GM19468 (cell line): Measurements from ENCODE around the gene PGRMC2.

Experiments used
- ATAC-seq: cut with Tn5 transposase; IDR thresholded peaks from one replicate; pipeline ENCODE4 v1.9.1; 2021; ENCODE audit warnings: mild to moderate bottlenecking, moderate library complexity, moderate number of reproducible peaks; ENCODE audit not compliant: unreplicated experiment; ENCODE audit errors: extremely low read depth

PGRMC2 gene

GRCh38 chr4:128287141-128287870, at the start of gene PGRMC2:
TSS of gene PGRMC2 (minus strand) at chr4:128287813. CDS start at chr4:128287790, 23 bp downstream.
- no peak for ATAC-seq

DNA sequence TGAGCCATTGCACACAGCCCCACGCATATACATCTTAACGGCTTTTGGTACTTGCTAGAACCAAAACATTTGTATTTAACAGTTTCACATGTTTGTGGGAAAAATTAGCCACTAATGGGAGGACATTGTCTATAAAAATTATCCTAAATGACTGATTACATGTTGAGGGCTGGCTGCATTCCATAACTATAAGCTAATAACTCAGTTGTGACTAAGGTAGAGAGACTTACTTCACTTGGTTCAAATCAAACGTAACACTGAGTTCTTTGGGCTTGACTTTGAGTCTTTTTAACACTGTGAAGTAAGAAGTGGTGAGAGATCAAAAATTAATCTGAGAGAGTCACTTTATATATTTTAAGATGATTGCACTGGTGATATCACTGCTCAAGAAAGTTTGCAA, 47.9 kb upstream of the PGRMC2 start:
- ATAC-seq = no peak

GRCh38 chr4:128334256-128334655, 46.6 kb upstream of the PGRMC2 start:
- ATAC-seq = no peak

DNA sequence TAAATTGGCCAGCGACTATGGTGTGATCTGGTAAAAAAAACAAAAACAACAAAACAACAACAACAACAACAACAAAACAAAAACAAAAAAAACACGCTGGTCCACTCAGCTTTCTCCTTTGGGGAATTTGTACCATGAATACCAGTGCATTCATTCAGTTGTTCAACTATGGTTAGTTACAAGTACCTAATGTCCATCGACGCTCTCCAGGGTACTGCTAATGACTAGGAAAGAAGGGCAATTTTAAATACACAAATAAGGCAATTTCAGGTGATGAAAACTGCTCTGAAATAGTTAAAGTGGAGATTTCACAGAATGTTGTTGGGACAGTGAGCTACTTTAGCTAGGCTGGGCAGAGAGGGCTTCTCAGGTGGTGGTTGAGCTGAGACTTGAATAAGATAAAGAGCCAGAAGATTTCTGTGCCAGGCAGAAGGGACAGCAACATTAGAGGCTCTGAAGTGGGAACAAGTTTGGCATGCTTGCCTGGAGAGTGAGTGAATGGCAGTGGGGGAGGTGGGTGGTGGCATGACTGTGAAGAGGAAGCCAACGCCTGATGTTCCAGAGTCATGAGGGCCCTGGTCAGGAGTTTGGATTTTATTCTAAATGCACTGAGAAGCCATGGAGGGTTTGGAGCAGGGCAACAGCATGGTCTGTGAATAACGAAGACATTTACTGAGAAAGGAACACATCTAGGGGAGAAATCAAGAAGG, 45.9 kb upstream of the PGRMC2 start:
- ATAC-seq = no peak

GRCh38 chr4:128332081-128332480, 44.5 kb upstream of the PGRMC2 start:
- no peak for ATAC-seq

GRCh38 chr4:128329638-128330037, 42.0 kb upstream of the PGRMC2 start:
- ATAC-seq = no peak

DNA sequence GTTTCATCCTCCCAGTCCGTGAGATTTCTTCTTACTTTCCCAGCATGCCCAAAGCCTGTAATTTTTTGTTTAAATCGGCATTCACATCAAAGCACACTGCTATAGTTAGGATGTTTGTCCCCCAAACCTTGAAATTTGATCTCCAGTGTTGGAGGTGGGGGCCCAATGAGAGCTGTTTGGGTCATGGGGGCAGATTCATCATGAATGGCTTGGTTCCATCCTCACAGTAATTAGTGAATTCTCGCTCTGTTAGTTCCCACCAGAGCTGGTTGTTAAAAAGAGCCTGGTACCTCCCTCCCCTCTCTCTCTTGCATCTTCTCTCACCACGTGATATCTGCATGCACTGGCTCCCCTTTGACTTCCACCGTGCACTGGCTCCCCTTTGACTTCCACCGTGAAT, 40.5 kb upstream of the PGRMC2 start:
- ATAC-seq = no peak

- no peak for ATAC-seq
These were observed 35.8 kb upstream of the PGRMC2 start for GRCh38 chr4:128323401-128323800.

DNA sequence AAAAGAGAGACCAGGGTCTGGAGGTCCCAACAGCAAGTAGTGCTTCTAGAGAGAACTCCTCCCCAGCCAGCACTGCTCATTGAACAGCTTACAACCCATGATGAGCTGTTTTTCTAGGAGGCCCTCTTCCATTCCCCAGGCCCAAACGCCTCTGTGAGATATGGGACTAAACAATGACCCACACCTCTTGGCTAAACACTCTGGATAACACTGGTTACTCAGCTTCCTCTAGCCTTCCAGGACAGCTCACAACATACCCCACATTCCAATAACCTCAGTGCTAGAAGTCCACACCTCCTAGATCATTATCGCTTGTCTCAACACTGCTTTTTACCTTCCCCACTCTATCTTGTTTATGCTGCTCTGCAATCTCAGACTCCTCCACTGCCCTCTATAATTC, 35.4 kb upstream of the PGRMC2 start:
- no peak for ATAC-seq

- ATAC-seq = no peak
These were observed 34.7 kb upstream of the PGRMC2 start for GRCh38 chr4:128322311-128322710.

DNA sequence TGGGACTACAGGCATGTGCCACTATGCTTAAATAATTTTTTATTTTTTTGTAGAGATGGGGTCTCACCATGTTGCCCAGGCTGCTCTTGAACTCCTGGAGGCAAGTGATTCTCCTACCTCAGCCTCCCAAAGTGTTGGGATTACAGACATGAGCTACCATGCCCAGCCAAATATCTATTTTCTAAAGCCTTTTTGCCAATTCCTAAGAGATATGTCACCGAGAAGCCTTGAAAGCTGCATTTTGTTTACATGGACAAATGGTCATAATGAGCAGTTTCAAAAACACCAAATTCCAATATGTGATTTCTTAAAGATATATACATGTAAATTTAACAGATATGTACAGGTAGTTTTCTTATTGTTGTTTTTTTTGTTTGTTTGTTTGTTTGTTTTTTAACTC, 33.0 kb upstream of the PGRMC2 start:
- ATAC-seq = no peak

- ATAC-seq = no peak
These were observed 28.3 kb upstream of the PGRMC2 start for GRCh38 chr4:128315756-128316520.

GRCh38 chr4:128311659-128312403, 24.2 kb upstream of the PGRMC2 start:
- no peak for ATAC-seq

- no peak for ATAC-seq
These were observed 22.7 kb upstream of the PGRMC2 start for GRCh38 chr4:128310266-128310697.

DNA sequence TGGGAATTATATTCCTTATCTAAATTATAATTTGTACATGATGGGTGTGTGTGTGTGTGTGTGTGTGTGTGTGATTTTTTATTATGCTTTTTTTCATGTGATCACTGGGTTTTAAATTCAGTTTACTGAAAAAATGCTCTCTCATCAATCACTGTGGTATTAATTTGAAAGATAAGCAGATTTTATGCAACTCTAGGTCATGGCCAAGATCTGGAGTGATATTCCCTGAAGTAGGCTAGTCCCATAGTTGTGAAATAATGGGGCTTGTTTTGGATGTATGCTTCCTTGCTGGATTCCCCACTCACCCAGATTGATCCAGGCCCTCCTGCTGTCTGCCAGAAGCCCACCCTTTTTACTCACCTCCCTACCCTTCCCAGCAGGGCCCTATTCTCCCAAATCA, 22.0 kb upstream of the PGRMC2 start:
- no peak for ATAC-seq

GRCh38 chr4:128308986-128309385, 21.4 kb upstream of the PGRMC2 start:
- ATAC-seq = no peak

DNA sequence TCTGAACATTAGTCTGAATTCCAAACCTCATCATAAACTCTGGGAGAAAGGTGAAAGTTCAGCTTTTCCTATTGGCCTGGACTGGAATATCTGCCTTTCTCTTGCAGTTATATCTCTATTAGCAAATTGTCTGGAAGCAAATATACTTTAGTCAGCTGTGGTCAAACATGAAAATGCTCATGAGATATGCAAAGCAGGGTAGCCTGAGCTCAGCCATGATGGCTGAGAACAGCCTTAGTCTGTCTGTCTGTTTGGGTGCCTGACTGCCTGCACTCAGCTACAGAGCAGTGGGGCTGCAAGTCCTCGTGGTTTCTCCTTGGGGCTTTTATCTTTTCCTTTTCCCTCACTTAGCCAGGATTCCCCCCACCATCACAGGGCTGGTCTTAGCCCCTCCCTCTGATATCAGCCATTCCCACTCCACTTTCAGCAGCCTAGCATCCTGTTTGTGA, 19.5 kb upstream of the PGRMC2 start:
- peak; percentile 74 for ATAC-seq

DNA sequence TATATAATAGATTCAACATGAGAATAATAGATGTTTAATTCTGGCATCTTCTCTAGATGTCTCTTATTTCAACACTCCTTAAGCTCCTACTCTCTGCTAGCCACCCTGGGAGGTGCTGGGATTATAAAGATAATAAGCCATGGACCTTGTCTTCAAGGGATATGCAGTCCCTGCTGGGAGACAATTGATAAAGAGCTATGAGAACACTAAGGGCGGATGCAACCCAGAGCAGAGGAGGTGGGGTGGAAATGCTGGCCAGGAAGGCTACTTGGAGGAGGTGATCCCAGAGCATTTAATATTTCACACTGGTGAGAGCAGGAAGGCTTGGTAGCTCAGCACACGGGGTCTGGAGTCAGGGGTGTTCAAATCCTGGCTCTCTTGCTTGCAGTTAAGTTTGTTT, 18.3 kb upstream of the PGRMC2 start:
- ATAC-seq = no peak

GRCh38 chr4:128303986-128304385, 16.4 kb upstream of the PGRMC2 start:
- ATAC-seq = no peak

DNA sequence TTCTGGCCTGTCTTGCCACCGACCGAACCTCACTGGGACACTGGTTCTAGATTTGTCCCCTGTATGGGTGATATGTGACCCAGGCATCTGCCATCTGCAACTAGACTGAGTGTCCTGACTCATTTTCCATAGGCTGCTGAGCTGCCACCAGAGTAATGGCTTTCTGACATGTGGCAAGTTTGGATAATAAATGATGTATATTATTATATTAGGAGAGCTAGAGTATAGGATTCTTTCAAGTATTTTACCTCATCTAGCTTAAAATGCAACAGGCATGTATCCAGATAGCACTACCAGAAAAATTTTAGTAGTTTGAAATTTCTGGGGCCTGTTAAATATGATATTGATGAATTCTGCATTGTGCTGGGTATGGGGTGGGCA, 15.8 kb upstream of the PGRMC2 start:
- no peak for ATAC-seq
